PC-9 (cell line): Measurements from ENCODE around the gene MYOG.

Experiments
- CTCF ChIP-seq: fragments of 200-600 bp; sonication (generic); conservative IDR thresholded peaks from 2 replicates; pipeline ENCODE4 v1.6.1; 2017; ENCODE audit warnings: mixed run types, antibody characterized with exemption, mild to moderate bottlenecking, moderate library complexity
- EZH2 ChIP-seq: fragments of 200-600 bp; sonication (generic); IDR thresholded peaks from 2 replicates; pipeline ENCODE4 v1.8.0; 2017; ENCODE audit warnings: antibody characterized with exemption, low read depth

DNA sequence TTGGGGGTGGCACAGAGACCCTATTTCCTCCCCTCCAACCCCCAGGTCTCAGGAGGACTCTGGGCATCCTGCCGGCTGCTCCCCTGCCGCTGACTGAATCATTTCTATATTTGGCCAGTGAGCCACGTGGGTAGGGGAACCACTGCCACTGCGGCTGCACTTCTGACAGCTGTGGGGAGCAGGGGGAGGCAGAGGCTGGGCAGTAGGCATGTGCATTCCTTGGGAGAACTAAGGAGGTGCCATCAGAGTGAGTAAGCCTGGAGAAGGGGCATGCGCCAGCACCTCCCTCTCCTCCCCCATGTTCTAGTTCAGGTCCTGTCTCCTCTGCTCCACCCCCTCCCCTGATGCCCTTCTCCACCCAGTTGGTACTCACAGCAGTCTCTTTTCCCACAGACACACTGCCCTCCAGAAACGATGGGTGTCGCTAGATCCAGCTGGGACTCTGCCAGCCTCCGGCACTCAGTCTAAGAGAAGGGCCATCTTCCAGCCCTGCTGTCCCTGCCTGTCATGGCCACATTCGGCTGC lies 47.5 kb downstream of the MYOG start:
- TF ChIP-seq CTCF = no peak
- no peak for TF ChIP-seq EZH2
